Measurements from ENCODE around the gene RFT1. TPM values are rescaled to one million over a fixed set of nuclear protein-coding genes. Genes with fewer than 3 reads are reported as not detected.

RFT1 gene
- total RNA-seq, 1 experiment from 2014 or later: 33.6 TPM

- H3K9me3 ChIP-seq (ENCODE audit: control insufficient read depth in 1 of 2, insufficient read depth in 1 of 2, low read depth in 1 of 2, low read length in 2 of 2): no peaks in the 10 kb centered on the region
- no peak overlapping the region for H3K4me3 ChIP-seq (replicated peaks in 1 of 2; ENCODE audit: low read depth in 1 of 2, low read length in 2 of 2)
- no peaks in the 10 kb centered on the region for H3K79me2 ChIP-seq (ENCODE audit: insufficient read depth, low read length)
- RAD21 ChIA-PET (ENCODE audit: low non-redundant PET in 1 of 2, low total read pairs in 2 of 2, uncharacterized antibody in 2 of 2, unreplicated experiment in 2 of 2): no interaction called here
- H3K27ac ChIP-seq (ENCODE audit: low read depth, low read length): no peak overlapping the region
- POLR2A ChIA-PET: no interaction called here
- CTCF ChIA-PET: no interaction called here
- H3K36me3 ChIP-seq (ENCODE audit: control insufficient read depth in 1 of 2, insufficient read depth in 2 of 2, low read length in 2 of 2): peaks cover 0 to 13% of the 10 kb centered on the region in 2 experiments; a peak in 2 of 4 replicates
- H2AFZ ChIP-seq (ENCODE audit: low read depth, low read length, poor library complexity, severe bottlenecking): no peak overlapping the region
- DNase-seq (ENCODE audit: low read depth, low spot score) (no peak), ATAC-seq (no peak)
- intact Hi-C loops (cut with micrococcal nuclease): no loop called here
- H3K4me1 ChIP-seq (ENCODE audit: control insufficient read depth in 1 of 2, insufficient read depth in 2 of 2, low read length in 2 of 2): no peaks in the 10 kb centered on the region
- H3K27me3 ChIP-seq (ENCODE audit: insufficient read depth, low read length): no peaks in the 10 kb centered on the region
- no peak overlapping the region for H3K9ac ChIP-seq (ENCODE audit: low read length)
- no TSS peak for BruUV-seq (replicated peaks)
- H3K4me2 ChIP-seq (ENCODE audit: low read length): no peak overlapping the region
- H3K9me2 ChIP-seq (ENCODE audit: insufficient read depth): no peaks in the 10 kb centered on the region
- no peaks in the 10 kb centered on the region for H4K20me1 ChIP-seq (ENCODE audit: insufficient read depth)
- no peak for TF ChIP-seq ZBTB33 (IDR thresholded peaks at IDR 0.05; ENCODE audit: extremely low read depth, insufficient replicate concordance, low read length)
- no peak for TF ChIP-seq SP1 (IDR thresholded peaks at IDR 0.05; ENCODE audit: low read depth)
- no peak for TF ChIP-seq FOSL1 (IDR thresholded peaks at IDR 0.05; ENCODE audit: low read depth)
- no peak for TF ChIP-seq EGR1 (IDR thresholded peaks at IDR 0.05; ENCODE audit: low read depth)
- TF ChIP-seq, protein P1, sequence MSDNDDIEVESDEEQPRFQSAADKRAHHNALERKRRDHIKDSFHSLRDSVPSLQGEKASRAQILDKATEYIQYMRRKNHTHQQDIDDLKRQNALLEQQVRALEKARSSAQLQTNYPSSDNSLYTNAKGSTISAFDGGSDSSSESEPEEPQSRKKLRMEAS (IDR thresholded peaks at IDR 0.05): no peak
- no peak for TF ChIP-seq YY1 (IDR thresholded peaks at IDR 0.05; ENCODE audit: extremely low read depth, insufficient replicate concordance, low read depth, low read length)
- TF ChIP-seq EZH2 (IDR thresholded peaks at IDR 0.05): no peak
Observed at GRCh38 chr3:53092216-53092615, 38.0 kb downstream of the RFT1 start.

DNA sequence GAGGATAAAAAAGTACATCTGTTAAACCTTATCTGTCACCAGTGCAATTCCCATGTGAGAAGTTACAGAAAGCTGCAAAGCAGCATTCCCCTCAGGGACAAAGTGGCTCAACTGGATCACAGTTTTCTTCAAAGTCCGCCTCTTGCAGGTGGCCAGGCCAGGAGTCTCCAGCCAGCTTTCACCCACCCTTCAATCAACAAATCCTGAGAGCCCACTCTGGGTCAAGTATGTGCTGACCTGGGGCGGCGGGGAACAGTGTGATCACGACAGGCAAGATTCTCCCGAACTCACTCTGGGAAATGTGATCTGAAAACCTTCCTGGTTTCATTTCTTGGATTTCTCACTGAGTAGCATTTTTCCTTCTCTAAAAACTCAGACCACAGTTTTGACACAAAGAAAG is 39.2 kb downstream of the RFT1 start:
- ChIA-PET CTCF (no interaction called here), POLR2A (no interaction called here), RAD21 (ENCODE audit: low non-redundant PET in 1 of 2, low total read pairs in 2 of 2, uncharacterized antibody in 2 of 2, unreplicated experiment in 2 of 2) (no interaction called here)
- ATAC-seq (no peak), DNase-seq (ENCODE audit: low read depth, low spot score) (no peak)
- Histone ChIP-seq H3K4me3 (replicated peaks in 1 of 2; ENCODE audit: low read depth in 1 of 2, low read length in 2 of 2) (no peak overlapping the region), H3K27me3 (ENCODE audit: insufficient read depth, low read length) (no peaks in the 10 kb centered on the region), H3K79me2 (ENCODE audit: insufficient read depth, low read length) (no peaks in the 10 kb centered on the region), H3K9ac (ENCODE audit: low read length) (no peak overlapping the region), H4K20me1 (ENCODE audit: insufficient read depth) (no peaks in the 10 kb centered on the region), H3K27ac (ENCODE audit: low read depth, low read length) (no peak overlapping the region), H3K9me3 (ENCODE audit: control insufficient read depth in 1 of 2, insufficient read depth in 1 of 2, low read depth in 1 of 2, low read length in 2 of 2) (no peaks in the 10 kb centered on the region), H3K36me3 (ENCODE audit: control insufficient read depth in 1 of 2, insufficient read depth in 2 of 2, low read length in 2 of 2) (peaks cover 0 to 13% of the 10 kb centered on the region in 2 experiments; a peak in 2 of 4 replicates), H3K4me2 (ENCODE audit: low read length) (no peak overlapping the region), H2AFZ (ENCODE audit: low read depth, low read length, poor library complexity, severe bottlenecking) (no peak overlapping the region), H3K4me1 (ENCODE audit: control insufficient read depth in 1 of 2, insufficient read depth in 2 of 2, low read length in 2 of 2) (no peaks in the 10 kb centered on the region), H3K9me2 (ENCODE audit: insufficient read depth) (no peaks in the 10 kb centered on the region)
- BruUV-seq (replicated peaks): no TSS peak
- TF ChIP-seq FOSL1 (IDR thresholded peaks at IDR 0.05; ENCODE audit: low read depth) (no peak), CEBPB (IDR thresholded peaks at IDR 0.05; ENCODE audit: low read depth) (no peak), POLR2A (IDR thresholded peaks at IDR 0.05; ENCODE audit: borderline replicate concordance, extremely low read depth, insufficient read depth, insufficient read length) (no peak)
- TF ChIP-seq, protein P2, sequence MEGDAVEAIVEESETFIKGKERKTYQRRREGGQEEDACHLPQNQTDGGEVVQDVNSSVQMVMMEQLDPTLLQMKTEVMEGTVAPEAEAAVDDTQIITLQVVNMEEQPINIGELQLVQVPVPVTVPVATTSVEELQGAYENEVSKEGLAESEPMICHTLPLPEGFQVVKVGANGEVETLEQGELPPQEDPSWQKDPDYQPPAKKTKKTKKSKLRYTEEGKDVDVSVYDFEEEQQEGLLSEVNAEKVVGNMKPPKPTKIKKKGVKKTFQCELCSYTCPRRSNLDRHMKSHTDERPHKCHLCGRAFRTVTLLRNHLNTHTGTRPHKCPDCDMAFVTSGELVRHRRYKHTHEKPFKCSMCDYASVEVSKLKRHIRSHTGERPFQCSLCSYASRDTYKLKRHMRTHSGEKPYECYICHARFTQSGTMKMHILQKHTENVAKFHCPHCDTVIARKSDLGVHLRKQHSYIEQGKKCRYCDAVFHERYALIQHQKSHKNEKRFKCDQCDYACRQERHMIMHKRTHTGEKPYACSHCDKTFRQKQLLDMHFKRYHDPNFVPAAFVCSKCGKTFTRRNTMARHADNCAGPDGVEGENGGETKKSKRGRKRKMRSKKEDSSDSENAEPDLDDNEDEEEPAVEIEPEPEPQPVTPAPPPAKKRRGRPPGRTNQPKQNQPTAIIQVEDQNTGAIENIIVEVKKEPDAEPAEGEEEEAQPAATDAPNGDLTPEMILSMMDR (IDR thresholded peaks at IDR 0.05 in 2 of 3, conservative IDR thresholded peaks at IDR 0.05 in 1 of 3; ENCODE audit: borderline replicate concordance in 1 of 3, insufficient read depth in 1 of 3, low read depth in 2 of 3, low read length in 2 of 3): no peak
- TF ChIP-seq, protein P3, sequence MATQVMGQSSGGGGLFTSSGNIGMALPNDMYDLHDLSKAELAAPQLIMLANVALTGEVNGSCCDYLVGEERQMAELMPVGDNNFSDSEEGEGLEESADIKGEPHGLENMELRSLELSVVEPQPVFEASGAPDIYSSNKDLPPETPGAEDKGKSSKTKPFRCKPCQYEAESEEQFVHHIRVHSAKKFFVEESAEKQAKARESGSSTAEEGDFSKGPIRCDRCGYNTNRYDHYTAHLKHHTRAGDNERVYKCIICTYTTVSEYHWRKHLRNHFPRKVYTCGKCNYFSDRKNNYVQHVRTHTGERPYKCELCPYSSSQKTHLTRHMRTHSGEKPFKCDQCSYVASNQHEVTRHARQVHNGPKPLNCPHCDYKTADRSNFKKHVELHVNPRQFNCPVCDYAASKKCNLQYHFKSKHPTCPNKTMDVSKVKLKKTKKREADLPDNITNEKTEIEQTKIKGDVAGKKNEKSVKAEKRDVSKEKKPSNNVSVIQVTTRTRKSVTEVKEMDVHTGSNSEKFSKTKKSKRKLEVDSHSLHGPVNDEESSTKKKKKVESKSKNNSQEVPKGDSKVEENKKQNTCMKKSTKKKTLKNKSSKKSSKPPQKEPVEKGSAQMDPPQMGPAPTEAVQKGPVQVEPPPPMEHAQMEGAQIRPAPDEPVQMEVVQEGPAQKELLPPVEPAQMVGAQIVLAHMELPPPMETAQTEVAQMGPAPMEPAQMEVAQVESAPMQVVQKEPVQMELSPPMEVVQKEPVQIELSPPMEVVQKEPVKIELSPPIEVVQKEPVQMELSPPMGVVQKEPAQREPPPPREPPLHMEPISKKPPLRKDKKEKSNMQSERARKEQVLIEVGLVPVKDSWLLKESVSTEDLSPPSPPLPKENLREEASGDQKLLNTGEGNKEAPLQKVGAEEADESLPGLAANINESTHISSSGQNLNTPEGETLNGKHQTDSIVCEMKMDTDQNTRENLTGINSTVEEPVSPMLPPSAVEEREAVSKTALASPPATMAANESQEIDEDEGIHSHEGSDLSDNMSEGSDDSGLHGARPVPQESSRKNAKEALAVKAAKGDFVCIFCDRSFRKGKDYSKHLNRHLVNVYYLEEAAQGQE (IDR thresholded peaks at IDR 0.05; ENCODE audit: low read depth): no peak
- intact Hi-C loops (cut with micrococcal nuclease): no loop called here
